ENCODE results near the gene NEK9. TPM values are rescaled to one million over a fixed set of nuclear protein-coding genes. Genes with fewer than 3 reads are reported as not detected.

NEK9 gene
- total and polyA plus RNA-seq, 9 of the 15 experiments (the other 6 are each of a cell fraction or from before 2014, with no cell fraction given): 2.8 to 39.6 (median 19.8) TPM

GRCh38 chr14:75101491-75101890, 25.4 kb downstream of the NEK9 start:
- no peak for ATAC-seq
- Histone ChIP-seq H3K4me2 (ENCODE audit: insufficient read depth, low read length) (no peak overlapping the region), H3K9ac (ENCODE audit: insufficient read depth in 1 of 2, low read depth in 2 of 2, low read length in 2 of 2) (no peak overlapping the region), H3K9me3 (replicated peaks; ENCODE audit: control insufficient read depth, insufficient read depth, low read depth, low read length) (no peaks in the 10 kb centered on the region), H3K4me3 (no peak overlapping the region), H2AFZ (ENCODE audit: low read depth, low read length) (no peak overlapping the region), H3K4me1 (replicated peaks in 1 of 2; ENCODE audit: control insufficient read depth in 2 of 2, insufficient read depth in 2 of 2, low read length in 2 of 2) (no peaks in the 10 kb centered on the region), H3K27ac (ENCODE audit: extremely low read depth, low read depth, low read length) (no peak overlapping the region), H3K27me3 (ENCODE audit: control insufficient read depth in 2 of 2, insufficient read depth in 2 of 2, low read length in 2 of 2) (no peaks in the 10 kb centered on the region), H3K79me2 (ENCODE audit: control insufficient read depth, insufficient read depth, low read length) (no peaks in the 10 kb centered on the region), H3K36me3 (ENCODE audit: control insufficient read depth, insufficient read depth, low read length) (peaks cover 39% of the 10 kb centered on the region), H3K9me1 (ENCODE audit: control insufficient read depth, insufficient read depth, low read length) (no peaks in the 10 kb centered on the region), H4K20me1 (replicated peaks; ENCODE audit: control insufficient read depth, insufficient read depth, low read length) (no peaks in the 10 kb centered on the region)
- ChIA-PET POLR2A (interaction anchor here (0.7 to 1.1 kb wide), 3 partner anchors 9 to 312 kb away, joined by 3 read pairs; no protein-coding TSS in a partner anchor), CTCF (ENCODE audit: low intra/inter-chr PET ratio) (no interaction called here)
- WGBS (ENCODE audit: insufficient coverage, low coverage, missing lambda C conversion rate): 48% methylated on average over 4 of the region's 4 CpGs
- FAIRE-seq: no peak
- in situ Hi-C loops (cut with MboI): no loop called here
- BruUV-seq (replicated peaks): no TSS peak
- no peak for DNase-seq (ENCODE audit: extremely low read depth in 1 of 4, low spot score in 3 of 4)
- intact Hi-C loops (cut with micrococcal nuclease): no loop called here
- TF ChIP-seq NFATC3 (IDR thresholded peaks at IDR 0.05) (no peak), IRF2 (CRISPR knock-in tag; IDR thresholded peaks at IDR 0.05) (no peak), ZNF395 (CRISPR knock-in tag; IDR thresholded peaks at IDR 0.05) (no peak), E2F1 (CRISPR knock-in tag; IDR thresholded peaks at IDR 0.05) (no peak), ZNF507 (tag; conservative IDR thresholded peaks at IDR 0.05) (no peak), ZNF224 (CRISPR knock-in tag; IDR thresholded peaks at IDR 0.05) (no peak), NFRKB (IDR thresholded peaks at IDR 0.05; ENCODE audit: low read depth) (no peak), NELFE (IDR thresholded peaks at IDR 0.05; ENCODE audit: insufficient read depth, insufficient read length) (no peak), ZNF444 (CRISPR knock-in tag; IDR thresholded peaks at IDR 0.05) (no peak), ZKSCAN1 (IDR thresholded peaks at IDR 0.05; ENCODE audit: low read depth, low read length) (no peak), PRDM10 (IDR thresholded peaks at IDR 0.05; ENCODE audit: partially characterized antibody) (no peak), POLR3A (IDR thresholded peaks at IDR 0.05; ENCODE audit: borderline replicate concordance, extremely low read depth, insufficient read depth, insufficient read length) (no peak), E2F3 (CRISPR knock-in tag; IDR thresholded peaks at IDR 0.05) (no peak), SRF (CRISPR knock-in tag; IDR thresholded peaks at IDR 0.05) (no peak), MED1 (CRISPR knock-in tag; IDR thresholded peaks at IDR 0.05; ENCODE audit: borderline replicate concordance) (no peak), NFIX (CRISPR knock-in tag; IDR thresholded peaks at IDR 0.05; ENCODE audit: low read depth) (no peak), BRD9 (IDR thresholded peaks at IDR 0.05; ENCODE audit: low read depth, partially characterized antibody) (no peak), ZNF354B (CRISPR knock-in tag; IDR thresholded peaks at IDR 0.05) (no peak), TAL1 (IDR thresholded peaks at IDR 0.05) (no peak), ESRRA (IDR thresholded peaks at IDR 0.05; ENCODE audit: borderline replicate concordance, low read depth) (no peak)
